ENCODE results near the gene ZDHHC4.
A peak's percentile ranks its signal among the peaks of the same experiment; 100 is the strongest.

The ZDHHC4 gene

GRCh38 chr7:6577369-6578113 lies at the start of gene ZDHHC4 (continued):
- TF ChIP-seq, protein P1, sequence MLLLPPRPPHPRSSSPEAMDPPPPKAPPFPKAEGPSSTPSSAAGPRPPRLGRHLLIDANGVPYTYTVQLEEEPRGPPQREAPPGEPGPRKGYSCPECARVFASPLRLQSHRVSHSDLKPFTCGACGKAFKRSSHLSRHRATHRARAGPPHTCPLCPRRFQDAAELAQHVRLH (tag by site-specific recombination; IDR thresholded peaks at IDR 0.05), result no peak
- TF ChIP-seq ZBTB10 (tag by site-specific recombination; IDR thresholded peaks at IDR 0.05), result peak; percentile 92
- TF ChIP-seq IKZF3 (tag by site-specific recombination; IDR thresholded peaks at IDR 0.05), result no peak
- no peak for TF ChIP-seq ZNF514 (tag by site-specific recombination; IDR thresholded peaks at IDR 0.05)
- TF ChIP-seq ZNF701 (tag by site-specific recombination; IDR thresholded peaks at IDR 0.05), result no peak
- TF ChIP-seq ZNF426 (tag by site-specific recombination; IDR thresholded peaks at IDR 0.05), result no peak
- TF ChIP-seq ZNF768 (tag by site-specific recombination; IDR thresholded peaks at IDR 0.05), result no peak
- TF ChIP-seq ZNF121 (tag by site-specific recombination; IDR thresholded peaks at IDR 0.05), result no peak
- no peak for TF ChIP-seq ZNF18 (tag by site-specific recombination; IDR thresholded peaks at IDR 0.05)
- peak; percentile 75 for TF ChIP-seq SP3 (tag by site-specific recombination; IDR thresholded peaks at IDR 0.05)
- no peak for TF ChIP-seq ZNF558 (tag by site-specific recombination; IDR thresholded peaks at IDR 0.05)
- no peak for TF ChIP-seq ZNF214 (tag by site-specific recombination; IDR thresholded peaks at IDR 0.05; ENCODE audit: borderline replicate concordance)
- TF ChIP-seq, protein P2, sequence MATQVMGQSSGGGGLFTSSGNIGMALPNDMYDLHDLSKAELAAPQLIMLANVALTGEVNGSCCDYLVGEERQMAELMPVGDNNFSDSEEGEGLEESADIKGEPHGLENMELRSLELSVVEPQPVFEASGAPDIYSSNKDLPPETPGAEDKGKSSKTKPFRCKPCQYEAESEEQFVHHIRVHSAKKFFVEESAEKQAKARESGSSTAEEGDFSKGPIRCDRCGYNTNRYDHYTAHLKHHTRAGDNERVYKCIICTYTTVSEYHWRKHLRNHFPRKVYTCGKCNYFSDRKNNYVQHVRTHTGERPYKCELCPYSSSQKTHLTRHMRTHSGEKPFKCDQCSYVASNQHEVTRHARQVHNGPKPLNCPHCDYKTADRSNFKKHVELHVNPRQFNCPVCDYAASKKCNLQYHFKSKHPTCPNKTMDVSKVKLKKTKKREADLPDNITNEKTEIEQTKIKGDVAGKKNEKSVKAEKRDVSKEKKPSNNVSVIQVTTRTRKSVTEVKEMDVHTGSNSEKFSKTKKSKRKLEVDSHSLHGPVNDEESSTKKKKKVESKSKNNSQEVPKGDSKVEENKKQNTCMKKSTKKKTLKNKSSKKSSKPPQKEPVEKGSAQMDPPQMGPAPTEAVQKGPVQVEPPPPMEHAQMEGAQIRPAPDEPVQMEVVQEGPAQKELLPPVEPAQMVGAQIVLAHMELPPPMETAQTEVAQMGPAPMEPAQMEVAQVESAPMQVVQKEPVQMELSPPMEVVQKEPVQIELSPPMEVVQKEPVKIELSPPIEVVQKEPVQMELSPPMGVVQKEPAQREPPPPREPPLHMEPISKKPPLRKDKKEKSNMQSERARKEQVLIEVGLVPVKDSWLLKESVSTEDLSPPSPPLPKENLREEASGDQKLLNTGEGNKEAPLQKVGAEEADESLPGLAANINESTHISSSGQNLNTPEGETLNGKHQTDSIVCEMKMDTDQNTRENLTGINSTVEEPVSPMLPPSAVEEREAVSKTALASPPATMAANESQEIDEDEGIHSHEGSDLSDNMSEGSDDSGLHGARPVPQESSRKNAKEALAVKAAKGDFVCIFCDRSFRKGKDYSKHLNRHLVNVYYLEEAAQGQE (tag by site-specific recombination; IDR thresholded peaks at IDR 0.05), result no peak
- TF ChIP-seq TSHZ1 (tag by site-specific recombination; IDR thresholded peaks at IDR 0.05; ENCODE audit: borderline replicate concordance), result no peak
- no peak for TF ChIP-seq ZNF785 (tag by site-specific recombination; IDR thresholded peaks at IDR 0.05)
- TF ChIP-seq ZNF549 (tag by site-specific recombination; IDR thresholded peaks at IDR 0.05), result no peak
- TF ChIP-seq SALL2 (tag by site-specific recombination; IDR thresholded peaks at IDR 0.05; ENCODE audit: borderline replicate concordance), result no peak
- no peak for TF ChIP-seq ZBTB44 (tag by site-specific recombination; IDR thresholded peaks at IDR 0.05)
- TF ChIP-seq ZNF473 (tag by site-specific recombination; IDR thresholded peaks at IDR 0.05), result no peak
- TF ChIP-seq ZNF133 (tag by site-specific recombination; IDR thresholded peaks at IDR 0.05), result no peak
- TF ChIP-seq ZBTB48 (tag by site-specific recombination; IDR thresholded peaks at IDR 0.05), result peak; percentile 46; the same call in 1 of the 2 replicates
- no peak for TF ChIP-seq ZNF16 (tag by site-specific recombination; IDR thresholded peaks at IDR 0.05; ENCODE audit: low read depth)
- no peak for TF ChIP-seq PRDM1 (tag by site-specific recombination; IDR thresholded peaks at IDR 0.05)
- peak; percentile 62; the same call in 1 of the 2 replicates for TF ChIP-seq KLF8 (tag by site-specific recombination; IDR thresholded peaks at IDR 0.05)
- no peak for TF ChIP-seq ZNF239 (tag by site-specific recombination; IDR thresholded peaks at IDR 0.05)
- no peak for TF ChIP-seq ZNF302 (tag by site-specific recombination; IDR thresholded peaks at IDR 0.05; ENCODE audit: low read depth)
- no peak for TF ChIP-seq ZNF48 (tag by site-specific recombination; IDR thresholded peaks at IDR 0.05)

Measured in HEK293 (cell line).